WTC11 (cell line): ENCODE measurements around the gene NCAPG.

ENCODE experiments used
- CREB1 ChIP-seq: sonication (generic); formaldehyde crosslinking; IDR thresholded peaks from 2 replicates; pipeline ENCODE4 v1.8.0; 2023; ENCODE audit warnings: mild to moderate bottlenecking, missing genetic modification reagents
- ESRRA ChIP-seq: sonication (generic); formaldehyde crosslinking; IDR thresholded peaks from 2 replicates; pipeline ENCODE4 v1.8.1; 2022; ENCODE audit warnings: mild to moderate bottlenecking, missing genetic modification reagents, borderline replicate concordance
- MYBL2 ChIP-seq: sonication (generic); formaldehyde crosslinking; IDR thresholded peaks from 2 replicates; pipeline ENCODE4 v1.8.1; 2023; ENCODE audit warnings: mild to moderate bottlenecking, moderate library complexity, missing genetic modification reagents
- NFYB ChIP-seq: sonication (generic); formaldehyde crosslinking; conservative IDR thresholded peaks from 2 replicates; pipeline ENCODE4 v1.8.0; 2022; ENCODE audit warnings: low read depth, missing genetic modification reagents
- NR2C2 ChIP-seq: sonication (generic); formaldehyde crosslinking; IDR thresholded peaks from 2 replicates; pipeline ENCODE4 v1.8.0; 2022; ENCODE audit warnings: mild to moderate bottlenecking, missing genetic modification reagents
- ZNF232 ChIP-seq: sonication (generic); formaldehyde crosslinking; IDR thresholded peaks from 2 replicates; pipeline ENCODE4 v1.8.0; 2022; ENCODE audit warnings: mild to moderate bottlenecking, missing genetic modification reagents
- ZNF317 ChIP-seq: sonication (generic); formaldehyde crosslinking; IDR thresholded peaks from 2 replicates; pipeline ENCODE4 v1.8.1; 2023; ENCODE audit warnings: low read depth, mild to moderate bottlenecking, moderate library complexity, missing genetic modification reagents, borderline replicate concordance
- TF ChIP-seq, protein P1 (sequence below): fragments of 200-600 bp; IDR thresholded peaks from 2 replicates; pipeline ENCODE4 v1.8.0; 2022; ENCODE audit warnings: antibody characterized with exemption
- TF ChIP-seq, protein P2 (sequence below): sonication (generic); formaldehyde crosslinking; IDR thresholded peaks from 2 replicates; pipeline ENCODE4 v1.8.1; 2022; ENCODE audit warnings: mild to moderate bottlenecking, moderate library complexity, missing genetic modification reagents
- TF ChIP-seq, protein P3 (sequence below): sonication (generic); formaldehyde crosslinking; IDR thresholded peaks from 2 replicates; pipeline ENCODE4 v1.8.1; 2023; ENCODE audit warnings: mild to moderate bottlenecking, missing genetic modification reagents
- TF ChIP-seq, protein P4 (sequence below): fragments of 250-450 bp; sonication (Bioruptor Pico); IDR thresholded peaks from 2 replicates; pipeline ENCODE4 v1.8.0; 2021; ENCODE audit warnings: mild to moderate bottlenecking

DNA sequence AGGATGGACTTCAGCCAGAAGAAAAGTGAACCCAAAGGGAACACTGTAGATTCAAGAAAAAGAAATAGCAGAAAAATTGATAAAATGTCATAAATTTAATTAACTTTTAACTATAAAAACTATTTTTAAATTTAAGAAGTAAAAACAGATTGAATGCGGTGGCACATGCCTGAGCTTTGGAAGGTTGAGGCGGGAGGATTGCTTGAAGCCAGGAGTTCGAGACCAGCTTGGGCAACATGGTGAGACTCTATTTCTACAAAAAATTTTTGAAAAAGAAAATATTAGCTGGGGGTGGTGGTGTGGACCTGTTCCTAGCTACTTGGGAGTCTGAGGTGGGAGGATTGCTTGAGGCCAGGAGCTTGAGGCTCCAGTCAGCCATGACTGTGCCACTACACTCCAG lies 32.3 kb upstream of the NCAPG start:
- no peak for TF ChIP-seq NFYB
- TF ChIP-seq, protein P1, sequence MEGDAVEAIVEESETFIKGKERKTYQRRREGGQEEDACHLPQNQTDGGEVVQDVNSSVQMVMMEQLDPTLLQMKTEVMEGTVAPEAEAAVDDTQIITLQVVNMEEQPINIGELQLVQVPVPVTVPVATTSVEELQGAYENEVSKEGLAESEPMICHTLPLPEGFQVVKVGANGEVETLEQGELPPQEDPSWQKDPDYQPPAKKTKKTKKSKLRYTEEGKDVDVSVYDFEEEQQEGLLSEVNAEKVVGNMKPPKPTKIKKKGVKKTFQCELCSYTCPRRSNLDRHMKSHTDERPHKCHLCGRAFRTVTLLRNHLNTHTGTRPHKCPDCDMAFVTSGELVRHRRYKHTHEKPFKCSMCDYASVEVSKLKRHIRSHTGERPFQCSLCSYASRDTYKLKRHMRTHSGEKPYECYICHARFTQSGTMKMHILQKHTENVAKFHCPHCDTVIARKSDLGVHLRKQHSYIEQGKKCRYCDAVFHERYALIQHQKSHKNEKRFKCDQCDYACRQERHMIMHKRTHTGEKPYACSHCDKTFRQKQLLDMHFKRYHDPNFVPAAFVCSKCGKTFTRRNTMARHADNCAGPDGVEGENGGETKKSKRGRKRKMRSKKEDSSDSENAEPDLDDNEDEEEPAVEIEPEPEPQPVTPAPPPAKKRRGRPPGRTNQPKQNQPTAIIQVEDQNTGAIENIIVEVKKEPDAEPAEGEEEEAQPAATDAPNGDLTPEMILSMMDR, result no peak
- no peak for TF ChIP-seq ZNF232 (CRISPR knock-in tag)
- TF ChIP-seq MYBL2 (CRISPR knock-in tag), result no peak
- TF ChIP-seq, protein P2, sequence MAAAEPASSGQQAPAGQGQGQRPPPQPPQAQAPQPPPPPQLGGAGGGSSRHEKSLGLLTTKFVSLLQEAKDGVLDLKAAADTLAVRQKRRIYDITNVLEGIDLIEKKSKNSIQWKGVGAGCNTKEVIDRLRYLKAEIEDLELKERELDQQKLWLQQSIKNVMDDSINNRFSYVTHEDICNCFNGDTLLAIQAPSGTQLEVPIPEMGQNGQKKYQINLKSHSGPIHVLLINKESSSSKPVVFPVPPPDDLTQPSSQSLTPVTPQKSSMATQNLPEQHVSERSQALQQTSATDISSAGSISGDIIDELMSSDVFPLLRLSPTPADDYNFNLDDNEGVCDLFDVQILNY (CRISPR knock-in tag), result no peak
- TF ChIP-seq, protein P3, sequence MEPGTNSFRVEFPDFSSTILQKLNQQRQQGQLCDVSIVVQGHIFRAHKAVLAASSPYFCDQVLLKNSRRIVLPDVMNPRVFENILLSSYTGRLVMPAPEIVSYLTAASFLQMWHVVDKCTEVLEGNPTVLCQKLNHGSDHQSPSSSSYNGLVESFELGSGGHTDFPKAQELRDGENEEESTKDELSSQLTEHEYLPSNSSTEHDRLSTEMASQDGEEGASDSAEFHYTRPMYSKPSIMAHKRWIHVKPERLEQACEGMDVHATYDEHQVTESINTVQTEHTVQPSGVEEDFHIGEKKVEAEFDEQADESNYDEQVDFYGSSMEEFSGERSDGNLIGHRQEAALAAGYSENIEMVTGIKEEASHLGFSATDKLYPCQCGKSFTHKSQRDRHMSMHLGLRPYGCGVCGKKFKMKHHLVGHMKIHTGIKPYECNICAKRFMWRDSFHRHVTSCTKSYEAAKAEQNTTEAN (CRISPR knock-in tag), result no peak
- no peak for TF ChIP-seq NR2C2
- TF ChIP-seq ZNF317 (CRISPR knock-in tag), result no peak
- no peak for TF ChIP-seq CREB1
- TF ChIP-seq, protein P4, sequence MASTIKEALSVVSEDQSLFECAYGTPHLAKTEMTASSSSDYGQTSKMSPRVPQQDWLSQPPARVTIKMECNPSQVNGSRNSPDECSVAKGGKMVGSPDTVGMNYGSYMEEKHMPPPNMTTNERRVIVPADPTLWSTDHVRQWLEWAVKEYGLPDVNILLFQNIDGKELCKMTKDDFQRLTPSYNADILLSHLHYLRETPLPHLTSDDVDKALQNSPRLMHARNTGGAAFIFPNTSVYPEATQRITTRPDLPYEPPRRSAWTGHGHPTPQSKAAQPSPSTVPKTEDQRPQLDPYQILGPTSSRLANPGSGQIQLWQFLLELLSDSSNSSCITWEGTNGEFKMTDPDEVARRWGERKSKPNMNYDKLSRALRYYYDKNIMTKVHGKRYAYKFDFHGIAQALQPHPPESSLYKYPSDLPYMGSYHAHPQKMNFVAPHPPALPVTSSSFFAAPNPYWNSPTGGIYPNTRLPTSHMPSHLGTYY, result no peak
- no peak for TF ChIP-seq ESRRA (CRISPR knock-in tag)
